Measurements from ENCODE around the gene MANF. TPM values are rescaled to one million over a fixed set of nuclear protein-coding genes. Genes with fewer than 3 reads are reported as not detected.
A peak's percentile ranks its signal among the peaks of the same experiment; 100 is the strongest.

Gene MANF
- total RNA-seq, 1 experiment from 2014 or later, result 176 TPM

DNA sequence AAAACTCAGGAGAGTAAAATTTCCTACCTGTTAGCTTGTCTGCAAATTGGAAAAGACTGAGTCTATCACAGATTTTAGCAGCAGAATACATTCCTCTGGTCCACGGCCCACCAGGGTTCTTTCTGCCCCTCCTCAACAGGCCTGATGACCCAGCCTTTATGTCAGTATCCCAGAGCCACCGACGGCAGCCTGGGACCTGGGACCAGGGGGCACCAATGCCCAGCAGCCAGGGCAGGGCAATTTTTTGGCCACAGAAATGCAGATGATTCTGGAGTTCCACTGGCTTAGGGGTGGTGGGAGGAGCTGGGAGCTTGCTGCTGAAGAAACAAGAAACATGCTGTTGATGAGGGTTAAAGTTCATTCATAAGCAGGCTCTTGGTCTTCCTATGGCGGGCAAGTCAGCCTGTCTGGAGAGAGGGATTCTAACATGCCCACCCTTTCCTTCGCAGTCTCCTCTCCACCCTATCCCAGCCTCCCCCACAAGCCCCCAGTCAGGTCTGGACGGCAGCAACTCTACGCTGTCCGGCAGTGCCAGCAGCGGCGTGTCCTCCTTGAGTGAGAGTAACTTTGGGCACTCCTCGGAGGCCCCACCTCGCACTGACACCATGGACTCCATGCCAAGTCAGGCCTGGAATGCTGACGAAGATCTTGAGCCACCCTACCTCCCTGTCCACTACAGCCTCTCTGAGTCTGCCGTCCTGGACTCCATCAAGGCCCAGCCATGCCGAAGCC is 4.3 kb upstream of the MANF start:
- Mint-ChIP-seq H3K27me3 (ENCODE audit: unreplicated experiment) (peaks cover 39% of the 10 kb centered on the region), H3K27ac (ENCODE audit: unreplicated experiment) (no peak overlapping the region), H3K9me3 (ENCODE audit: low read depth, unreplicated experiment) (no peaks in the 10 kb centered on the region), H3K4me1 (ENCODE audit: low read depth, unreplicated experiment) (no peaks in the 10 kb centered on the region), H3K4me3 (ENCODE audit: low read depth, unreplicated experiment) (no peak overlapping the region), H3K36me3 (ENCODE audit: insufficient read depth, unreplicated experiment) (peaks cover 20% of the 10 kb centered on the region)
- TF ChIP-seq, protein P1, sequence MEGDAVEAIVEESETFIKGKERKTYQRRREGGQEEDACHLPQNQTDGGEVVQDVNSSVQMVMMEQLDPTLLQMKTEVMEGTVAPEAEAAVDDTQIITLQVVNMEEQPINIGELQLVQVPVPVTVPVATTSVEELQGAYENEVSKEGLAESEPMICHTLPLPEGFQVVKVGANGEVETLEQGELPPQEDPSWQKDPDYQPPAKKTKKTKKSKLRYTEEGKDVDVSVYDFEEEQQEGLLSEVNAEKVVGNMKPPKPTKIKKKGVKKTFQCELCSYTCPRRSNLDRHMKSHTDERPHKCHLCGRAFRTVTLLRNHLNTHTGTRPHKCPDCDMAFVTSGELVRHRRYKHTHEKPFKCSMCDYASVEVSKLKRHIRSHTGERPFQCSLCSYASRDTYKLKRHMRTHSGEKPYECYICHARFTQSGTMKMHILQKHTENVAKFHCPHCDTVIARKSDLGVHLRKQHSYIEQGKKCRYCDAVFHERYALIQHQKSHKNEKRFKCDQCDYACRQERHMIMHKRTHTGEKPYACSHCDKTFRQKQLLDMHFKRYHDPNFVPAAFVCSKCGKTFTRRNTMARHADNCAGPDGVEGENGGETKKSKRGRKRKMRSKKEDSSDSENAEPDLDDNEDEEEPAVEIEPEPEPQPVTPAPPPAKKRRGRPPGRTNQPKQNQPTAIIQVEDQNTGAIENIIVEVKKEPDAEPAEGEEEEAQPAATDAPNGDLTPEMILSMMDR (IDR thresholded peaks at IDR 0.05; ENCODE audit: unreplicated experiment), result no peak
- DNase-seq, result no peak
- BruUV-seq (replicated peaks), result no TSS peak
- intact Hi-C loops (cut with micrococcal nuclease; ENCODE audit: unreplicated experiment), result no loop called here
- CTCF ChIA-PET, result interaction anchor here (0.6 to 0.7 kb wide), 2 partner anchors 8 to 726 kb away, joined by 4 to 7 read pairs; no protein-coding TSS in a partner anchor

DNA sequence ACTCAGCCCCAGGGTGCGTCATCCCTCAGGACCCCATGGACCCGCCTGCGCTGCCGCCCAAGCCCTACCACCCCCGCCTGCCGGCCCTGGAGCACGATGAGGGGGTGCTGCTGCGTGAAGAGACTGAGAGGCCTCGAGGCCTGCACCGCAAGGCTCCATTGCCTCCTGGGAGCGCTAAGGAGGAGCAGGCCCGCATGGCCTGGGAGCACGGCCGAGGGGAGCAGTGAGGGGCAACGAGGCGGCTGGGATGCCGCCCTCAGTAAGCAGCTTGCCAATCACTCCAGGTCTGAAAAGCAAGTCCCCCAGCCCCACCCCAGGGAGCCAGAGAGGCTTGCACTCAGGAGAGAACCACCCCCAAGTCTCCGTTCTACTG is 3.8 kb upstream of the MANF start:
- peaks cover 26% of the 10 kb centered on the region for H3K36me3 Mint-ChIP-seq (ENCODE audit: insufficient read depth, unreplicated experiment)
- TF ChIP-seq, protein P1 (IDR thresholded peaks at IDR 0.05; ENCODE audit: unreplicated experiment), result no peak

DNA sequence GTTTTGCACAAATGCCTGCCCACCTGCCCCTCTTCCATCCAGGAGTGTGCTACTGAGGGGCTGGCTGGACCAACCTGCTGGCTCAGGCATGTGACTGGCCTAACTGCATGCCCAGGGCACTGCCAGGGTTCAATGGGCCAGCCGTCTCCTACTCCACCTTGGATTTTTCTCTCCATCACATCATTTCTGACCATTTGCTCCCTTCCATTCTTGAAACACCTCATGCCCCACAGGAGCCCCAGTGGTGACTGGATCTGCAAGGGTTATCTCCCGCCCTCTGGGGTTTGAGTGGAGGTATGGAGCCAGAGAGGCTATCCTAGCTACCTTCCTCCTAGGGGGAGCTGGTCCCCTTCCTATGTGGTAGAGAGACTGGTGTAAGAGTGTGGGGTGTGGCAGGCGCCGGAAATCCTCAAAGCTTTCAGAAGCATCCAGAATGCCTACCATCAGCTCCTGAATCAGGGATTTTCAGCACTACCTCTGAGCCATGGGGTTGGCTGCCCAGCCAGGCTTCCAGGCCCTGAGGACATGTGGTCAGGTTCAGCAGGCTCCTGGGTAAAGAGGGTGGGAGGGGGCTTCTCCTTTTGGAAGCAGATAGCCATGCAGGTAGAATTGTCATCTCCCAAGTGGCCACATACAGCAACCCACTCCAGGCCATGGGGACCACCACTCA is 2.9 kb upstream of the MANF start:
- intact Hi-C loops (cut with micrococcal nuclease; ENCODE audit: unreplicated experiment), result no loop called here
- CTCF ChIA-PET, result no interaction called here
- no peak for DNase-seq
- Mint-ChIP-seq H3K27me3 (ENCODE audit: unreplicated experiment) (peaks cover 25% of the 10 kb centered on the region), H3K4me3 (ENCODE audit: low read depth, unreplicated experiment) (no peak overlapping the region), H3K27ac (ENCODE audit: unreplicated experiment) (no peak overlapping the region), H3K4me1 (ENCODE audit: low read depth, unreplicated experiment) (peaks cover 7% of the 10 kb centered on the region), H3K36me3 (ENCODE audit: insufficient read depth, unreplicated experiment) (peaks cover 35% of the 10 kb centered on the region), H3K9me3 (ENCODE audit: low read depth, unreplicated experiment) (no peaks in the 10 kb centered on the region)
- TF ChIP-seq, protein P1 (IDR thresholded peaks at IDR 0.05; ENCODE audit: unreplicated experiment), result no peak
- BruUV-seq (replicated peaks), result no TSS peak

More for the DNA sequence above, 3.8 kb upstream of the MANF start:
- CTCF ChIA-PET, result no interaction called here
- Mint-ChIP-seq H3K27ac (ENCODE audit: unreplicated experiment) (no peak overlapping the region), H3K4me1 (ENCODE audit: low read depth, unreplicated experiment) (peaks cover 2% of the 10 kb centered on the region), H3K9me3 (ENCODE audit: low read depth, unreplicated experiment) (no peaks in the 10 kb centered on the region), H3K4me3 (ENCODE audit: low read depth, unreplicated experiment) (no peak overlapping the region), H3K27me3 (ENCODE audit: unreplicated experiment) (peaks cover 34% of the 10 kb centered on the region)
- no TSS peak for BruUV-seq (replicated peaks)
- intact Hi-C loops (cut with micrococcal nuclease; ENCODE audit: unreplicated experiment), result no loop called here
- no peak for DNase-seq

DNA sequence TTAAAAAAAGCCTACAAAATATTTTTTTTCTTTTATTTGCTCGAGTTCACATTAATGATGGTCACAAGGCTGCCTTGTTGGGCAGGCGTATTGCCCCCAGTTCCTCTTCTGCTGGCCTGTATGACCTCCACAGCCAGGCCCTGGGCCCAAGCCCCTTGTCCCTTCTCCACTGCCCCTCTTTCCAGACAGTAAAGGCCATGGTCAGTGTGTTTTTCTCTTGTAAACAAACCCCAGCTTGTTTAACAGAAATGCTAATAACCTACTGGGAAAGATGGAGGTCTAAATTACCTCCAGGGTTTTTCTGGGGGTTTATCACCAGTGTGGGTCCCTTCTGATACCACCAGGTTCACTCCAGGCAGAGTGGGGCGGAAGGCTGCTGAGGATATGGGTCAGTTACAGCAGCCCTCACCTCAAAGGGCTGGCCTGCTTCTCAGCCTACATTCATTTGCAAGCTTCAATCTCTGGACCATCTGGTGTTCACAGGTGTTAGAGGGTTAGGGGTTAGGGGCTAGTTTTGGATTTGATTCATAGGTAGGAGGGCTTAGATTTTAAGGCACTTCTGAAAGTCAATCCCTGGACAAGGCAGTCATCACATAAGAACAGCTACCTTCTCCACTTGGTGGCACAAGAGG is 2.0 kb upstream of the MANF start:
- no peak for DNase-seq
- H3K4me1 Mint-ChIP-seq (ENCODE audit: low read depth, unreplicated experiment), result peaks cover 15% of the 10 kb centered on the region
- no peaks in the 10 kb centered on the region for H3K9me3 Mint-ChIP-seq (ENCODE audit: low read depth, unreplicated experiment)
- no TSS peak for BruUV-seq (replicated peaks)
- H3K36me3 Mint-ChIP-seq (ENCODE audit: insufficient read depth, unreplicated experiment), result peaks cover 43% of the 10 kb centered on the region
- peaks cover 17% of the 10 kb centered on the region for H3K27me3 Mint-ChIP-seq (ENCODE audit: unreplicated experiment)
- intact Hi-C loops (cut with micrococcal nuclease; ENCODE audit: unreplicated experiment), result no loop called here
- peak overlapping the region; percentile 93 for H3K4me3 Mint-ChIP-seq (ENCODE audit: low read depth, unreplicated experiment)
- CTCF ChIA-PET, result no interaction called here
- H3K27ac Mint-ChIP-seq (ENCODE audit: unreplicated experiment), result peak overlapping the region; percentile 99
- TF ChIP-seq, protein P1 (IDR thresholded peaks at IDR 0.05; ENCODE audit: unreplicated experiment), result no peak
